Activated CD8-positive, alpha-beta T cell treated with anti-CD3 and anti-CD28 coated beads for 36 hours (primary cell): ENCODE measurements around the gene LPP. TPM values are rescaled to one million over a fixed set of nuclear protein-coding genes. Genes with fewer than 3 reads are reported as not detected.

ENCODE experiments used
- ATAC-seq: fragments of 200-7000 bp; cut with Tn5 transposase; one replicate; pipeline ENCODE4 v1.10.0; 2021; ENCODE audit warnings: mild to moderate bottlenecking, moderate library complexity
- CTCF ChIA-PET: fragments of 350-600 bp; sonication (Branson Sonifier 250); formaldehyde crosslinking; loops from one replicate; lab custom pipeline; 2021; ENCODE audit warnings: antibody characterized with exemption; lab: Charles Lee
- POLR2A ChIA-PET: fragments of 350-600 bp; sonication (Branson Sonifier 250); formaldehyde crosslinking; loops from one replicate; lab custom pipeline; 2021; ENCODE audit warnings: antibody characterized with exemption; lab: Charles Lee
- DNase-seq: peaks from one replicate; pipeline ENCODE4 v3.0.0-alpha.2; 2020
- H3K27ac Mint-ChIP-seq: one replicate; pipeline ENCODE4 v1.8.0; 2021; ENCODE audit warnings: mild to moderate bottlenecking, mixed read lengths
- H3K27me3 Mint-ChIP-seq: one replicate; pipeline ENCODE4 v1.8.0; 2021; ENCODE audit warnings: mixed read lengths
- H3K36me3 Mint-ChIP-seq: one replicate; pipeline ENCODE4 v1.8.0; 2021; ENCODE audit warnings: low read depth, mixed read lengths
- H3K4me1 Mint-ChIP-seq: one replicate; pipeline ENCODE4 v1.8.0; 2021; ENCODE audit warnings: low read depth, mixed read lengths
- H3K4me3 Mint-ChIP-seq: one replicate; pipeline ENCODE4 v1.8.0; 2021; ENCODE audit warnings: mild to moderate bottlenecking, moderate library complexity, mixed read lengths
- H3K9me3 Mint-ChIP-seq: one replicate; pipeline ENCODE4 v1.8.0; 2021; ENCODE audit warnings: mixed read lengths
- CTCF ChIP-seq: fragments of 200-600 bp; IDR thresholded peaks from one replicate; pipeline ENCODE4 v1.8.0; 2022; ENCODE audit warnings: antibody characterized with exemption, mild to moderate bottlenecking
- intact Hi-C: fragments of 100-400 bp; cut with micrococcal nuclease; formaldehyde crosslinking; loops from one replicate; pipeline ENCODE4 v1.10.0; 2022
- total RNA-seq, 2 experiments: library from RNA; stranded (reverse); gene quantifications; one replicate each; pipeline ENCODE4 v1.2.3, GENCODE V29; 2021

The LPP gene
- total RNA-seq, 2 experiments from 2014 or later = 16.4 to 22.6 TPM

- peaks cover 60% of the 10 kb centered on the region for H3K4me1 Mint-ChIP-seq
- H3K27ac Mint-ChIP-seq = peak overlapping the region; percentile 91
- H3K36me3 Mint-ChIP-seq = peaks cover 22% of the 10 kb centered on the region
- ATAC-seq = no peak
- ChIA-PET POLR2A (interaction anchor here (0.7 to 2.5 kb wide), 5 partner anchors 17 to 579 kb away, joined by 3 to 11 read pairs (median 4); partner anchors contain the start of gene BCL6), CTCF (interaction anchor here (0.8 to 1.9 kb wide), 7 partner anchors 8 to 632 kb away, joined by 3 to 9 read pairs (median 4); no protein-coding TSS in a partner anchor)
- no peaks in the 10 kb centered on the region for H3K27me3 Mint-ChIP-seq
- H3K9me3 Mint-ChIP-seq = peaks cover 6% of the 10 kb centered on the region
- no peak for DNase-seq
- no peak for TF ChIP-seq CTCF
- intact Hi-C loops = loop anchor here (2.0 to 5.0 kb wide), 3 partner anchors 40 to 120 kb away; no protein-coding TSS in a partner anchor
- peak overlapping the region; percentile 47 for H3K4me3 Mint-ChIP-seq
Measured at GRCh38 chr3:188322135-188322887, 168.4 kb downstream of the LPP start.

- H3K9me3 Mint-ChIP-seq = peaks cover 6% of the 10 kb centered on the region
- ChIA-PET CTCF (interaction anchor here (0.8 to 1.9 kb wide), 9 partner anchors 9 to 631 kb away, joined by 3 to 9 read pairs (median 3); no protein-coding TSS in a partner anchor), POLR2A (interaction anchor here (1.0 to 2.5 kb wide), 6 partner anchors 16 to 580 kb away, joined by 3 to 11 read pairs (median 4); partner anchors contain the start of gene BCL6)
- ATAC-seq = peak; percentile 93
- intact Hi-C loops = loop anchor here (2.0 to 5.0 kb wide), 3 partner anchors 40 to 120 kb away; no protein-coding TSS in a partner anchor
- TF ChIP-seq CTCF = no peak
- H3K27ac Mint-ChIP-seq = peak overlapping the region; percentile 91
- H3K4me3 Mint-ChIP-seq = peak overlapping the region; percentile 47
- no peaks in the 10 kb centered on the region for H3K27me3 Mint-ChIP-seq
- DNase-seq = peak; percentile 79
- peaks cover 20% of the 10 kb centered on the region for H3K36me3 Mint-ChIP-seq
- peaks cover 56% of the 10 kb centered on the region for H3K4me1 Mint-ChIP-seq
Measured at GRCh38 chr3:188323067-188323842, 169.3 kb downstream of the LPP start.

DNA sequence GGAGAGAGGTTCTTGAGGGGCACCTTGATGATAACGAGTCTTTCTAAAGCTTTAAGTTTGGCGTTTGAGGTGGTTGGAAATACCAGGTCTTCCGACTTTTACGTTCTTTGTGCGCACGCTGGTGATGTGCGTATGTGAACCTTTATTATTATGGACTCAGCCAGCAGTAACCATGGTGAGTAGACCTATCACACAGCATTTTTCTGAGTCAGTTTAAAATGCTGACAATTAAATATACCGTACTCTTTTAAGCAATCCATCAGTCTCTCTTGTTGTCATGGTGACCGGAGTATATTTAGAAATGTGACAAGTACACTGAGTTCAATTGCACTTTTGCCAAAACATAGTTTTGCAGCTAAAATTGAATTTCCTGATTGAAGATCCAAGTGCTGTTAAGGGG is 172.2 kb downstream of the LPP start:
- no peak overlapping the region for H3K4me3 Mint-ChIP-seq
- H3K4me1 Mint-ChIP-seq = peaks cover 65% of the 10 kb centered on the region
- DNase-seq (no peak), ATAC-seq (no peak)
- intact Hi-C loops = no loop called here
- POLR2A ChIA-PET = interaction anchor here (1.3 to 1.9 kb wide), 2 partner anchors 12 to 13 kb away, joined by 3 to 7 read pairs; no protein-coding TSS in a partner anchor
- H3K9me3 Mint-ChIP-seq = peaks cover 6% of the 10 kb centered on the region
- H3K36me3 Mint-ChIP-seq = peaks cover 17% of the 10 kb centered on the region
- no peak overlapping the region for H3K27ac Mint-ChIP-seq
- H3K27me3 Mint-ChIP-seq = no peaks in the 10 kb centered on the region
- CTCF ChIA-PET = interaction anchor here (2.6 kb wide), 1 partner anchor 586 kb away, joined by 7 read pairs; no protein-coding TSS in a partner anchor
- TF ChIP-seq CTCF = no peak

DNA sequence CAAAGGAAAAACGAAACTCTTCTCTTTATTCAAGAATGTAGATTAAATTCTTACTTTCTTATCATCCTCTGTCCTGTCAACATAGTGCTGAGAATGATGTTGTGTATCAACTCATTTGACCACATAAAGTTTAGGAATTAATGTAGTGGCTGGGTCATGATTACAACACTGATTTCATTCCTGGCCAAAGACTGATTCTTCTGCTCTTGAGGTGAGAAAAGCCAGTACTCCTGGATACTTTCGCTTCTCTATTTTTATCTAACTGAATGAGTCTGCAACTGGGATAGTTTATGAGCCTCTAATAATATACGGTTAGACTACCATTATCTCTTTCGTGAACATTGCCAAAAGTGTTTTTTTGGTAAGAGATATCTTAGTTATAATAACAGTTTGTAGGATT is 173.0 kb downstream of the LPP start:
- H3K4me1 Mint-ChIP-seq = peaks cover 68% of the 10 kb centered on the region
- H3K4me3 Mint-ChIP-seq = no peak overlapping the region
- H3K36me3 Mint-ChIP-seq = peaks cover 17% of the 10 kb centered on the region
- no peaks in the 10 kb centered on the region for H3K27me3 Mint-ChIP-seq
- no peak for TF ChIP-seq CTCF
- H3K9me3 Mint-ChIP-seq = peaks cover 6% of the 10 kb centered on the region
- H3K27ac Mint-ChIP-seq = no peak overlapping the region
- CTCF ChIA-PET = interaction anchor here (1.5 to 2.6 kb wide), 3 partner anchors 42 to 627 kb away, joined by 3 to 7 read pairs (median 3); no protein-coding TSS in a partner anchor
- DNase-seq (no peak), ATAC-seq (no peak)
- POLR2A ChIA-PET = interaction anchor here (1.9 kb wide), 1 partner anchor 12 kb away, joined by 7 read pairs; no protein-coding TSS in a partner anchor
- intact Hi-C loops = no loop called here
